A673 (cell line): ENCODE measurements around the gene MEF2C.
"Not testable (repeated sequence)": the region's sequence is repeated elsewhere in the genome, so short reads cannot be mapped to it uniquely, and the experiment has no call there.

Experiments
- CTCF ChIP-seq: fragments of 300-800, 200-600 bp; sonication (generic); conservative IDR thresholded peaks from 2 replicates; pipeline ENCODE4 v1.5.1; 2017; ENCODE audit warnings: low read depth, mild to moderate bottlenecking, antibody characterized with exemption, low read length, moderate library complexity, mixed read lengths
- EZH2 ChIP-seq: fragments of 200-600 bp; sonication (generic); IDR thresholded peaks from 2 replicates; pipeline ENCODE4 v1.6.1; 2017; ENCODE audit warnings: borderline replicate concordance, low read depth, mild to moderate bottlenecking, mixed read lengths, antibody characterized with exemption, low read length; ENCODE audit not compliant: poor library complexity, severe bottlenecking

GRCh38 chr5:88911059-88911572, 28.1 kb upstream of the MEF2C start:
- TF ChIP-seq EZH2, CTCF: not testable (repeated sequence)
